PFSK-1 (cell line): ENCODE results near the gene RCOR3.

ENCODE experiments used
- POLR2AphosphoS5 ChIP-seq: IDR thresholded peaks from 2 replicates; pipeline ENCODE4 v1.6.1; 2012; ENCODE audit warnings: low read depth, mild to moderate bottlenecking, control low read depth, low read length, moderate library complexity
- REST ChIP-seq, 2 experiments: IDR thresholded peaks; 2 replicates each; pipeline versions ENCODE4 v1.6.1 to v1.8.0; 2011 to 2012; ENCODE audit warnings: low read depth in 2 of 2, low read length in 2 of 2, control low read depth in 1 of 2, inconsistent platforms in 1 of 2, mild to moderate bottlenecking in 1 of 2, moderate library complexity in 1 of 2; ENCODE audit not compliant: insufficient read depth in 1 of 2
- TAF1 ChIP-seq: IDR thresholded peaks from 2 replicates; pipeline ENCODE4 v1.6.1; 2012; ENCODE audit warnings: low read length, control low read depth, borderline replicate concordance; ENCODE audit not compliant: insufficient read depth

GRCh38 chr1:211345719-211346118, 86.6 kb downstream of the RCOR3 start:
- TF ChIP-seq POLR2AphosphoS5: no peak
- TF ChIP-seq REST (IDR thresholded peaks at IDR 0.05; ENCODE audit: insufficient read depth in 1 of 2, low read depth in 2 of 2, low read length in 2 of 2): no peak
- TF ChIP-seq TAF1: no peak
